HG02981 (cell line): ENCODE data around the gene EIF2A.
"Not testable (repeated sequence)": the region's sequence is repeated elsewhere in the genome, so short reads cannot be mapped to it uniquely, and the experiment has no call there.

ENCODE experiments used
- ATAC-seq: cut with Tn5 transposase; IDR thresholded peaks from one replicate; pipeline ENCODE4 v1.9.1; 2021; ENCODE audit warnings: mild to moderate bottlenecking, moderate library complexity; ENCODE audit not compliant: unreplicated experiment

EIF2A gene

GRCh38 chr3:150546226-150547044 lies at the start of gene EIF2A, which contains the start of gene SERP1:
Gene EIF2A (plus strand): TSS chr3:150546787. CDS start chr3:150546803, 16 bp downstream.
Gene SERP1 (minus strand): TSS chr3:150546496. CDS start chr3:150546135, 361 bp downstream.
- peak; percentile 90 for ATAC-seq

GRCh38 chr3:150497956-150498355 lies 48.6 kb upstream of the EIF2A start:
- no peak for ATAC-seq

GRCh38 chr3:150500960-150501359 lies 45.6 kb upstream of the EIF2A start:
- ATAC-seq, result not testable (repeated sequence)

GRCh38 chr3:150503402-150504099 lies 43.0 kb upstream of the EIF2A start:
- no peak for ATAC-seq

GRCh38 chr3:150504483-150504882 lies 42.1 kb upstream of the EIF2A start:
- ATAC-seq, result no peak

- ATAC-seq, result no peak
Observed at GRCh38 chr3:150508401-150508800, 38.2 kb upstream of the EIF2A start.

GRCh38 chr3:150509780-150510179 lies 36.8 kb upstream of the EIF2A start:
- ATAC-seq, result no peak

GRCh38 chr3:150511122-150511821 lies 35.3 kb upstream of the EIF2A start:
- no peak for ATAC-seq

GRCh38 chr3:150515210-150515609 lies 31.4 kb upstream of the EIF2A start:
- ATAC-seq, result no peak

- ATAC-seq, result no peak
Observed at GRCh38 chr3:150519026-150519425, 27.6 kb upstream of the EIF2A start.

GRCh38 chr3:150520408-150520807 lies 26.2 kb upstream of the EIF2A start:
- ATAC-seq, result no peak

- ATAC-seq, result no peak
Observed at GRCh38 chr3:150521463-150521862, 25.1 kb upstream of the EIF2A start.

- ATAC-seq, result no peak
Observed at GRCh38 chr3:150523538-150523937, 23.0 kb upstream of the EIF2A start.

GRCh38 chr3:150527464-150528255 lies 18.9 kb upstream of the EIF2A start:
- ATAC-seq, result no peak

- ATAC-seq, result no peak
Observed at GRCh38 chr3:150528354-150528797, 18.2 kb upstream of the EIF2A start.

- no peak for ATAC-seq
Observed at GRCh38 chr3:150531775-150532174, 14.8 kb upstream of the EIF2A start.

- no peak for ATAC-seq
Observed at GRCh38 chr3:150535204-150535603, 11.4 kb upstream of the EIF2A start.

GRCh38 chr3:150538324-150539208 lies 8.0 kb upstream of the EIF2A start:
- no peak for ATAC-seq

GRCh38 chr3:150540297-150540696 lies 6.3 kb upstream of the EIF2A start:
- ATAC-seq, result no peak

GRCh38 chr3:150540991-150541390 lies 5.6 kb upstream of the EIF2A start:
- no peak for ATAC-seq
